Mesendoderm (in vitro differentiated cells): ENCODE measurements around the gene S100A4.

Experiments used
- DNase-seq: peaks from one replicate; pipeline ENCODE4 v3.0.0; 2013
- H2AK5ac ChIP-seq: 2 replicates; pipeline ENCODE4 v1.6.1; 2013; ENCODE audit warnings: low read length, inconsistent platforms
- H2BK120ac ChIP-seq: 2 replicates; pipeline ENCODE4 v1.6.1; 2013; ENCODE audit warnings: low read depth, mild to moderate bottlenecking, low read length, moderate library complexity, mixed read lengths
- H2BK15ac ChIP-seq: replicated peaks from 2 replicates; pipeline ENCODE4 v1.6.1; 2013; ENCODE audit warnings: low read depth, mild to moderate bottlenecking, moderate library complexity
- H2BK5ac ChIP-seq: 2 replicates; pipeline ENCODE4 v1.6.1; 2013; ENCODE audit warnings: low read length, inconsistent platforms
- H3K18ac ChIP-seq: 2 replicates; pipeline ENCODE4 v1.6.1; 2013; ENCODE audit warnings: mild to moderate bottlenecking, low read length, mixed read lengths
- H3K23ac ChIP-seq: one replicate; pipeline ENCODE4 v1.6.1; 2013; ENCODE audit warnings: low read length
- H3K27ac ChIP-seq: 2 replicates; pipeline ENCODE4 v1.5.1; 2013; ENCODE audit warnings: low read depth, mild to moderate bottlenecking, inconsistent platforms, low read length, moderate library complexity
- H3K27me3 ChIP-seq: 2 replicates; pipeline ENCODE4 v1.6.1; 2013; ENCODE audit warnings: low read length, control low read depth, mild to moderate bottlenecking, inconsistent platforms; ENCODE audit not compliant: insufficient read depth, poor library complexity
- H3K36me3 ChIP-seq: 2 replicates; pipeline ENCODE4 v1.6.1; 2013; ENCODE audit warnings: low read length, inconsistent platforms; ENCODE audit not compliant: control insufficient read depth, insufficient read depth
- H3K4ac ChIP-seq: one replicate; pipeline ENCODE4 v1.6.1; 2013; ENCODE audit warnings: low read depth, mild to moderate bottlenecking, low read length, moderate library complexity
- H3K4me1 ChIP-seq: 2 replicates; pipeline ENCODE4 v1.6.1; 2013; ENCODE audit warnings: low read depth, low read length, inconsistent platforms; ENCODE audit not compliant: control insufficient read depth
- H3K4me2 ChIP-seq: 2 replicates; pipeline ENCODE4 v1.6.1; 2013; ENCODE audit warnings: low read length
- H3K4me3 ChIP-seq: 2 replicates; pipeline ENCODE4 v1.5.1; 2013; ENCODE audit warnings: mild to moderate bottlenecking, low read length
- H3K56ac ChIP-seq: one replicate; pipeline ENCODE4 v1.6.1; 2013; ENCODE audit warnings: low read length
- H3K79me1 ChIP-seq: 2 replicates; pipeline ENCODE4 v1.6.1; 2013; ENCODE audit warnings: low read length, inconsistent platforms
- H3K79me2 ChIP-seq: 2 replicates; pipeline ENCODE4 v1.6.1; 2013; ENCODE audit warnings: mild to moderate bottlenecking, low read length; ENCODE audit not compliant: control insufficient read depth, insufficient read depth
- H3K9ac ChIP-seq: 2 replicates; pipeline ENCODE4 v1.6.1; 2013; ENCODE audit warnings: low read length, inconsistent platforms
- H4K5ac ChIP-seq: one replicate; pipeline ENCODE4 v1.6.1; 2013; ENCODE audit warnings: low read length
- H4K8ac ChIP-seq: one replicate; pipeline ENCODE4 v1.6.1; 2013; ENCODE audit warnings: low read depth, mild to moderate bottlenecking, control low read depth, low read length, moderate library complexity
- WGBS: extraction: QIAGEN DNeasy Blood & Tissue Kit; methylation state at CpG from one replicate; pipeline ENCODE4 v1.1.7; 2013; ENCODE audit warnings: low lambda C conversion rate, missing lambda C conversion rate; ENCODE audit not compliant: insufficient coverage; ENCODE audit errors: extremely low coverage; 5-methylcytosine and 5-hydroxymethylcytosine counted together

The S100A4 gene

DNA sequence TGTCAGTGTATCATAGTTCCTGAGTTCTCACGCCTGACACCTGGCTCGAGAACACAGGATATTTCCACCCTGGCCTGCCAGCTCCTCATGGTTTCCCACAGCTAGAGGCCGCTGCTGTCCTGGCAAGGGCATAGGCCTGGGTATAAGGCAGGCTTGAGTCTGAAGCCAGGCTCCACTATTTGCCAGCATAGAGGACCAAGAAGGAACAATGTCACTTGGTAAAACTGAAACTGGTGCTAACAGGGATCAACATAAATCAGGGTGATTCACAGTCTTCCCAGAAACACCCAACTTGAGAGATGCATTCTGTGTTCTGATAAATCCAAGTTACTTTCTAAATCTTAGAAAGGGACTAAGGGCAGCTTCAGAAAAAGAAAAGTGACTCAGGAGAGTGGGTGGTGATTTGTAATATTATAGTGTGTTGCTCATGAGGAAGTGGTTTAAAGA lies 27.0 kb upstream of the S100A4 start:
- H4K8ac ChIP-seq = no peak overlapping the region
- no peak overlapping the region for H2BK120ac ChIP-seq
- peak; percentile 81 for DNase-seq
- H2BK5ac ChIP-seq = no peak overlapping the region
- peaks cover 5% of the 10 kb centered on the region for H3K4me1 ChIP-seq
- H3K56ac ChIP-seq = no peak overlapping the region
- H3K79me2 ChIP-seq = no peaks in the 10 kb centered on the region
- no peak overlapping the region for H3K23ac ChIP-seq
- no peak overlapping the region for H3K4me3 ChIP-seq
- H3K4ac ChIP-seq = no peak overlapping the region
- H3K36me3 ChIP-seq = no peaks in the 10 kb centered on the region
- no peak overlapping the region for H3K18ac ChIP-seq
- no peaks in the 10 kb centered on the region for H3K27me3 ChIP-seq
- H3K27ac ChIP-seq = no peak overlapping the region
- no peak overlapping the region for H2AK5ac ChIP-seq
- no peaks in the 10 kb centered on the region for H3K79me1 ChIP-seq
- WGBS = no CpG with 5 or more reads among the region's 3 CpGs
- H3K4me2 ChIP-seq = no peak overlapping the region
- H2BK15ac ChIP-seq = no peak overlapping the region
- no peak overlapping the region for H4K5ac ChIP-seq
- H3K9ac ChIP-seq = no peak overlapping the region

- H3K18ac ChIP-seq = no peak overlapping the region
- no peak overlapping the region for H2BK5ac ChIP-seq
- no peak overlapping the region for H2BK15ac ChIP-seq
- WGBS = no CpG with 5 or more reads among the region's 7 CpGs
- no peak overlapping the region for H3K23ac ChIP-seq
- no peak overlapping the region for H3K9ac ChIP-seq
- H3K79me2 ChIP-seq = no peaks in the 10 kb centered on the region
- no peak for DNase-seq
- no peaks in the 10 kb centered on the region for H3K27me3 ChIP-seq
- H3K4me1 ChIP-seq = peaks cover 7% of the 10 kb centered on the region
- no peak overlapping the region for H3K4me3 ChIP-seq
- no peak overlapping the region for H3K27ac ChIP-seq
- H3K36me3 ChIP-seq = no peaks in the 10 kb centered on the region
- H2BK120ac ChIP-seq = no peak overlapping the region
- H4K8ac ChIP-seq = no peak overlapping the region
- no peak overlapping the region for H3K4me2 ChIP-seq
- H2AK5ac ChIP-seq = no peak overlapping the region
- H4K5ac ChIP-seq = no peak overlapping the region
- H3K56ac ChIP-seq = peak overlapping the region; percentile 52
- H3K79me1 ChIP-seq = no peaks in the 10 kb centered on the region
- no peak overlapping the region for H3K4ac ChIP-seq
Measured at GRCh38 chr1:153571706-153572105, 26.1 kb upstream of the S100A4 start.

DNA sequence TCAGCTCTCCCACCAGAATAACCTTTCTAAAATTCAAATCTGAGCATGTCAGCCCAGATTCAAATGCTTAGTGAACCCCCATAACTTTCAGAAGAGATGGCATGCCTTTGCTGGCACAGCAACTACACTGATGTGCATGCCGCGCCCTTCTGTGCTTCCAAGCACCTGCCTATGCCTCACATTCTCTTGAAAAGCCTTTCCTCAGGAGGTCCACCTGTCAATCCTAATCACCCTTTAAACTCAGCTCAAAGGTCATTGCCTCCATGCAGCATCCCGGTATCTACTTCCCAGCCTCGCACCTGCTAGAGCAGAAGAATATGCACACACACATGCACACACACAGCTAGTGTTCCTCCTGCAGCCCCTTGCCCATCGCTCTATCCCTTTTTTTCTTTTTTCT lies 25.3 kb upstream of the S100A4 start:
- no peak overlapping the region for H3K4me3 ChIP-seq
- H3K4me1 ChIP-seq = peaks cover 8% of the 10 kb centered on the region
- no peak for DNase-seq
- H4K5ac ChIP-seq = no peak overlapping the region
- H3K36me3 ChIP-seq = no peaks in the 10 kb centered on the region
- no peak overlapping the region for H2BK15ac ChIP-seq
- no peak overlapping the region for H2AK5ac ChIP-seq
- H3K4ac ChIP-seq = no peak overlapping the region
- no peak overlapping the region for H3K56ac ChIP-seq
- H3K27ac ChIP-seq = no peak overlapping the region
- H2BK5ac ChIP-seq = no peak overlapping the region
- H4K8ac ChIP-seq = no peak overlapping the region
- no peaks in the 10 kb centered on the region for H3K79me1 ChIP-seq
- H3K79me2 ChIP-seq = no peaks in the 10 kb centered on the region
- no CpG with 5 or more reads among the region's 5 CpGs for WGBS
- no peak overlapping the region for H3K4me2 ChIP-seq
- H3K27me3 ChIP-seq = no peaks in the 10 kb centered on the region
- H3K9ac ChIP-seq = no peak overlapping the region
- no peak overlapping the region for H2BK120ac ChIP-seq
- no peak overlapping the region for H3K23ac ChIP-seq
- H3K18ac ChIP-seq = no peak overlapping the region

DNA sequence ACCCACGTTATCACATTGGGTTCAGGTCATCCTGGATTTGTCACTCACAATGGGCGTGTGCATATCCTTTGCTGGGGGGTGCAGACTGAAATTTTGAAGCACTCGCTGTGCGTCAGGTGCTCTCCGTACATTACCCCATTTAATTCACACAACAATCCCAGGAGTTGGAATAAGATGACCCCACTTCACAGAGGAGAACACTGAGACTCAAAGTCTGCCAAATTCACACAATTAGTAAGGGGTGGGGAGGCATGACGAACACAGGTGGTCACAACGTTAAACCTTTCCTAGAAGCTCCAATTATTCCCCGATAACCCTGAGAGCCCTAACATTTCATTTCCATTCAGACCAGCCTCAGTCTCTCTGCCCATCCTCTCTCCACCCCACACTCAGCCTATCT lies 23.9 kb upstream of the S100A4 start:
- no peak overlapping the region for H4K5ac ChIP-seq
- no peak overlapping the region for H2BK120ac ChIP-seq
- no peak overlapping the region for H3K4ac ChIP-seq
- no peak for DNase-seq
- no peak overlapping the region for H3K4me3 ChIP-seq
- no peak overlapping the region for H3K9ac ChIP-seq
- WGBS = no CpG with 5 or more reads among the region's 8 CpGs
- no peak overlapping the region for H2BK5ac ChIP-seq
- H3K27me3 ChIP-seq = no peaks in the 10 kb centered on the region
- H3K79me1 ChIP-seq = no peaks in the 10 kb centered on the region
- H3K79me2 ChIP-seq = no peaks in the 10 kb centered on the region
- no peak overlapping the region for H2BK15ac ChIP-seq
- H3K36me3 ChIP-seq = no peaks in the 10 kb centered on the region
- H2AK5ac ChIP-seq = no peak overlapping the region
- H3K4me2 ChIP-seq = no peak overlapping the region
- peaks cover 10% of the 10 kb centered on the region for H3K4me1 ChIP-seq
- H3K56ac ChIP-seq = no peak overlapping the region
- H3K27ac ChIP-seq = no peak overlapping the region
- H4K8ac ChIP-seq = no peak overlapping the region
- H3K23ac ChIP-seq = no peak overlapping the region
- no peak overlapping the region for H3K18ac ChIP-seq

DNA sequence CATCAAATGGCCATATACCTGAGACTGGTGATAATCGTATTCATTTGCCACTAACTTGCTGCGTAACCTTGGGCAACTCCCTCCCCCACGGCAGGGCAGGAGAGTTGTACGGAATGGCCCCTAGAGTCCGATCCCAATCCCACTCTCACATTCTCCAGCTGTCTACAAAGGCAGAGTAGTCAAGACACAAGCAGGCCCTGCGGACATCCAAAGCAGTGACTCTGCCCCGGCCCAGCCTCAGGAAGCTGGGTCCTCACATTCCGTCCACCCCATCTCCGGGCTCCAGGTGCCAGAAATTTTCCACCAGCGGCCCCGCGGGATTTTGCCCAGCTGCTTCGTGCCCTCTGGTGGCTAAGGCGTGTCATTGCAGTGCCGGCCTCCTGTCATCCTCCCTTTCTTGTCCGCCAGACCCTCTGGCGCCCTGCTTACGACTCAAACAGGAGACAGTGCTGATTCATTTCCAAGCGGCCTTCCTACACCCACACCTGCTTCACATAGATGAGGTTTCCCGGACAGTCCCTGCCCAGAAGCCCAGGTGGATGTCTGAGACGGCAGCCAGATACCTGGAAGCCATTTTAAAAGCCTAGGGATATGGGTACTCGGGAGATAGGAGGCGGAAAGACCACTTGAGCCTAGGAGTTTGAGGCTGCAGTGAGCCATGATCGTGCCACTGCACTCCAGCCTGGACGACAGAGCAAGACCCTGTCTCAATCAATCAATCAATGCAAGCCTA lies 22.9 kb upstream of the S100A4 start:
- peak overlapping the region; percentile 26 for H3K27ac ChIP-seq
- no peak overlapping the region for H3K4me3 ChIP-seq

More for the DNA sequence above, 22.9 kb upstream of the S100A4 start:
- peak overlapping the region; percentile 41 for H3K4me2 ChIP-seq
- H2BK15ac ChIP-seq = no peak overlapping the region
- no peaks in the 10 kb centered on the region for H3K79me2 ChIP-seq
- peak overlapping the region; percentile 90 for H4K5ac ChIP-seq
- H3K36me3 ChIP-seq = no peaks in the 10 kb centered on the region
- peak overlapping the region; percentile 58 for H3K9ac ChIP-seq
- no peak overlapping the region for H3K23ac ChIP-seq
- no peaks in the 10 kb centered on the region for H3K27me3 ChIP-seq
- H2BK5ac ChIP-seq = peak overlapping the region; percentile 31
- H2AK5ac ChIP-seq = peak overlapping the region; percentile 38
- no peak overlapping the region for H4K8ac ChIP-seq
- H3K79me1 ChIP-seq = no peaks in the 10 kb centered on the region
- peak overlapping the region; percentile 8 for H3K18ac ChIP-seq
- H3K4me1 ChIP-seq = peaks cover 10% of the 10 kb centered on the region
- peak; percentile 96 for DNase-seq
- H2BK120ac ChIP-seq = no peak overlapping the region
- H3K56ac ChIP-seq = peak overlapping the region; percentile 85
- H3K4ac ChIP-seq = peak overlapping the region; percentile 38
- no CpG with 5 or more reads among the region's 25 CpGs for WGBS
